GM19395 (cell line): ENCODE measurements around the gene HGF.

Experiments
- ATAC-seq: cut with Tn5 transposase; IDR thresholded peaks from one replicate; pipeline ENCODE4 v1.9.1; 2021; ENCODE audit warnings: mild to moderate bottlenecking, moderate library complexity; ENCODE audit not compliant: unreplicated experiment

The HGF gene

DNA sequence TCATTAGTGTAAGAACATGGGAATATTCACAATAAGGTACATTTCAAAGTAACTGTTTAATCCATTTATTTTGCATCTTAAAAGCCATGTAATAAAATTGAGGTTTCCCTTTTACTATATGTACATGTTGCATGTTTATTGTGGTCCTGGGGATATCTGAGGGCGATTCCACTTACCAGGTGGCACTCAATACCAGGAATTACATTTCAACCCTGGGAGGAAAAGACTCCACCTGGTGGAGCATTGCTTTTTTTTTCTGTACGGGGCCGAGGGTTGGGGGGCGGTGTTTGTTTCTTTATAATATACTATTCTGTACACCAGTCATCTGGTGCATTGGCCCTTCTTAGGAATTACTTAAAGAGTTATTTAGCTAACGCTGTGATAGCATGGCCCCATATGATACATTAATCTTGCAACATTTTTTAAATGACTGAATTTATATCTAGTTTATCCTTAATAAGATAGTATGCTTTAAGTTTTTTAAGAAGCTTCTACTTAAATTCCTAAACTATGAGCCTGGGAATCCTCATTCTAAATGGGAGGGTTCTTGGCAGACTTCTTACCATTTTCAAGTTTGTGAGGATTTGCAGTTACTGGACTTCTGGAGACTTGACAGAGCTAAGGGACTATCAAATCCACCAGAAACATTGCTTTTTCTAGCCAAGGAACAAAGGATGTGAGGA lies 7.2 kb upstream of the HGF start:
- ATAC-seq: no peak

- no peak for ATAC-seq
Measured at GRCh38 chr7:81776161-81776560, 6.3 kb upstream of the HGF start.

DNA sequence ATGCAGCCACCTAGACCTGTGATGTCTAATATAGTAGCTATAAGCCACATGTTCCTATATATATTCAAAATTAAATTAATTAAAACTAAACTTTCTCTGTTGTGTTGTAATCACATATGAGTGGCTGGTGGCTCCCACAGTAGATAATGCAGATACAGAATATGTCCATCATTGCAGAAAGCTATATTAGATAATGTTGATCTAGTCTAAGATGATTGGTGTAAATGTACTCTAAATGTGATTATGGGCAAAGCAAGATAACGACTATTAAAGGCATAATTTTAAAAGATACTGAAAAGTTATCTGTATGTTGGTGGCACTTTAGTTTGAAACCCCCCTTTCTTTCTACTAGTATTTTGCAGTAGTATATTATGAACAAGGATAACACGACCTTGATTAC lies 5.7 kb upstream of the HGF start:
- ATAC-seq: no peak

- no peak for ATAC-seq
Measured at GRCh38 chr7:81774551-81774950, 4.7 kb upstream of the HGF start.

DNA sequence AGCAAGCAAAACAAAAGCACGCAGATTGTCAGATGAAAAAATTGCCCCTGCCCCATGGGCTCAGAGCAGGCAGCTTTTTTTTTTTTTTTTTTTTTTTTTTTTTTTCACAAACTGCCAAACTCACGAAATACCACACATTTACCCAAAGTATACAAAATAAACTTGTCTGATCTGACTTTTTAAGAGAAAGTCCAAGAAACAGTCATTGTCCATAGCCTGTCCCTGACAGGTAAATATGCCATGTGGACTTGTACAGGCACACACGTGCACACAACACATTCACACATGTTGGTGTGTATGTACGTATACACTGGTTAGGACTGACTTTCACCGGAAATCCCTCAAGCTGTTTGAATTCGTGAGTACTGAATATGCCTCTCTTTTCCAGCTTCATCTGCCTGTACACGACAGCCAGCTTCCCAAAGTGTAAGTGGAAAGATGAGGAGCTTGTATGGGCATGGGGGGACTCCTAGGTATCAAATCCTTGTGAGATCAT lies 929 bp upstream of the HGF start:
- ATAC-seq: no peak

DNA sequence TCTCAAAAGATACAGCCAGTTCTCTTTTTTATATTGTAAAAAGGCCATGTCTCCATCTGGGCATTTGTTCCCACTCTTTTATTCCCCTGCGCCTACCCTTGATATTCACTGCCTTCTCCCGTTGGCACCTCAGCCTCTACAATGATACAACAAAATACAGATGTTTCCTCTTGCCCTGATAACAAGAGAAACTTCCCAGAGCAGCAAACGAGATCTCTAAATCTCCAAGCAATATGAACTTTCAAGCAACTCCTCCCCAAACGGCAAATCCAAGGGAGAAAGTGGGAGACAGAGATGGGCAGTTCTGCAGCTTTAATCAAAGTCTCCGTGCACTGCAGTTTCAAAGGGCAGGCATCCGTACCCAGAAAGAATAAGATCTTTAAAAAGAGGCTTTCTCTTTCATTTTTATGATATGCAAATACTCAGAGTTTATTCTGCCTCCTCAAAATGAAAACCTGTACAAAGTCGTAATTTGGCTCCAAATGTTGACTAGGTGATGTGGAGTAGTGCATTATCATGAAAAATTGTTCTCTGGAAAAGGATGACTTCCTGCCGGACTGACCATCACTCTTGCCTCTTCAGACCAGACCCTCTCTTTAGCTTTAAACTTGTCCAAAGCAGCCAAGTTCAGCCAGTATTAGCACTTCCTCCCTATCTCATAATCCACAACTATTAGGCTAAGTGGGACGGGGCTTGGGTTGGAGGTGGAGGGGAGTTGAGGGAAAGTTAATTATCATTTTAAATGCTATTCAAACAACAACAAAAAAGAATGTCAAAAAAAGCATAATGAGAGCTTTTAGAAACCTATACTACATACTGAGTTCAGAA lies 682 bp downstream of the HGF start:
- no peak for ATAC-seq

DNA sequence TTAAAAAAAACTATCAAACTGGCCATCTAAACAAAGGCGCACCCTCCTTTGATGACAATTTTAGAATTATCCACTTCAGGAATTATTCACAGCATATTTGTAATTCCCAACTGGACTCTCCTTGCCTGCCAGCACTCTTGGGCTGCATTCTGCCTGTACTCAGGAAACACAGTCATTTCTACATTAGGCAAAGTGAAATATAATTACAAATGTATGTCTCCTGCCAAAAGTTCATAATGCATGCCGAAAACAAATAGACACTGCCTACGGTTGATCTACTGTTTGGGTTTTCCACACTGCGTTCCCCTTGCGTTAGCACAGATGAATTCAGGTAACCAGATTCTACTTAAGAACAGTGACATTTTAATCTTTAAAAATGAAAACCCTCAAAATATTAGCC lies 1.9 kb downstream of the HGF start:
- no peak for ATAC-seq

- no peak for ATAC-seq
Measured at GRCh38 chr7:81761821-81762220, 8.0 kb downstream of the HGF start.

DNA sequence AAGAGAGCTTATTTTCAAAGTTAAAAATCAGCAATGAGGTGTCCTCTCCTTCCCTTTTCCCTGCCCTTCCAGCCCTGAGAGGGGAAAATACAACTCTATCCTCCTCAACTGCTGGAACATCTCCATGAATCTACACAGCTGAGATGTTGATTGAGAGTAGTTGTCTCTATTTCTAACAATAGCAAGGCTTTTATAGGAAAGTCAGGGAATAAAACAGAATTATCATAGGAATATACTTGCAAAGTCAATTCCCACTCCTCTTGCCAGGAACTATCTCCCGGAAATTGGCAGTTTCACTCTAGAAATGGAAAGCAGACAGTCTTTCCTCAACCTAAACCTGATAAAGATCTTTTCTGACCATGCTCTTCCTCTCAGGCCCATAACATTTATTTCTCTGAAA lies 8.8 kb downstream of the HGF start:
- no peak for ATAC-seq

DNA sequence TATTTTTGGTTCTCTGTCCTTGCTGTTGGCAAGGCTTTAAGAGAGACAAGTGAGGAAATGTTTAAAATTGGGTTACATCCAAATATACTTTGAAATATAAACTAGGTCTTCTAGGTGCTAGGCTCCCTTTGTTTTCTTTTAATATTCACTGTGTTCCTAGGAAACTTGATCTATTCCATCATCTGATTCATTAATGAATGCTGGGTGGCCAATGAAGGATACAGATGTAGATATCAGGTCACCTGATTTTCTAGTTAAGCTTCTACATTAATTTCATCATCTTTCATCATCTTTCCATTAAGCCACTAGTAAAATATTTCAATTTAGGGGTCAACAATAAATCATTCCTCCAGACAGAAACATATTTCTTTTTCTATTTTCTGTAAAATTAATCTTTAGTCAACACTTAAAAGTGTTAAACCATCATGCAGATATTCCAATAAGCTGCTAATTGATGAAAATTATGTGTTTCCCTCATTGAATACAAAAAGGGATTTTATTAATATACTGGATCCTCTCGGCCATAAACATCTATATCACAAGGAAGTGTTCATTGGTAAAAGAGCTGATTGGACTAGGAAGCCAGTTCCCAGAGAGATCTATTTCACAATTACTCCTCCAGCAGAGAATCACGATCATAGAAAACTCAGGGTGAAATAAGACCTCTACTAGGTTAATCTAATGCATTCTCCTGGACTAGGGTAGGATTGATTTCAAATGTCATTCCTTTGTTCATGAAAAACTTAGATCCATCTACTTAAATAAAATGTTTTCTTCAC lies 14.7 kb downstream of the HGF start:
- no peak for ATAC-seq

DNA sequence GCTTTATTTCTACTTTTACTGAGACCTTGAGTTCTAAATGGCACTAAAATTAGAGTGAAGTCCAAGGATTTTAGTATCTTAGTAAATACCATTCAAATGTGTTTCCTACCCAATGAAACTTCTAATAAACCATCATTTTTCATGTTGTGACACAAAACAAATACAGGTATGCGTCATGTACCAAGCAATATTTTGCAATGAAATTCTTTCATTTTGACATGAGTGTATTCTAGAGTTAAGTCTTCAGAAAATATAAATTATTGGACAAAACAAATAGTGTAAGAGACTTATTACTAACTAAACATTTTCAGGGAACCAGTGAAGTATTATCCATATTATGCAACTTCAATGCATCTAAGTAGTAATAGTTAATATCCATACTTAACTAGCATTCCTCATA lies 16.5 kb downstream of the HGF start:
- ATAC-seq: no peak

GRCh38 chr7:81752318-81752714 lies 17.5 kb downstream of the HGF start:
- ATAC-seq: no peak

DNA sequence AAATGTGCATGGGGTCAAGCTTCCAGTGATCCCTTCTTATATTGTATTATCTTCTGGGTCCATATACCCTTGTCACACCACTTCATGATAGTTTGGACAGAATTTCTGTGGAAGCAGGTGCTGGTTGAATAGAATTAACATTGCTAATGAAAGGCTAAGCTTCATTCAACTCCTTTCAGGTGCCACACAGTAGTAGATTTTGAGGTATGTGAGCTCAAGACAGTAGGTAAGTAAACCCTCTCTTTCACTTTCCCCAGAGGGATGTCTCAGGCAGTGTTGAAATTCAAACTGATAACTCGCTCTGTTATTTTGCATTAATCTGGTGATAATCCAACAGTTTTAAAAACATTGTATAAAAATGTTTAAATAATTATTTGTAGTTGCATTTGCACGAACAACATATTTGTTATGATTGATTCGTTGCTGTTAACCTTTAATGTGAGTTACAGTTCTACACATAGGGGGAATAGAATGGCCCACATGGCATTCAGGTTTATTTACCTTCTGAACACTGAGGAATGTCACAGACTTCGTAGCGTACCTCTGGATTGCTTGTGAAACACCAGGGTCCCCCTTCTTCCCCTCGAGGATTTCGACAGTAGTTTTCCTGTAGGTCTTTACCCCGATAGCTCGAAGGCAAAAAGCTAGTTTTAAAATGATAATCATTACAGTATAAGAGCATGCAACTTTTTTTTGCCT lies 18.1 kb downstream of the HGF start:
- ATAC-seq: no peak

GRCh38 chr7:81745637-81746036 lies 24.2 kb downstream of the HGF start:
- ATAC-seq: no peak

DNA sequence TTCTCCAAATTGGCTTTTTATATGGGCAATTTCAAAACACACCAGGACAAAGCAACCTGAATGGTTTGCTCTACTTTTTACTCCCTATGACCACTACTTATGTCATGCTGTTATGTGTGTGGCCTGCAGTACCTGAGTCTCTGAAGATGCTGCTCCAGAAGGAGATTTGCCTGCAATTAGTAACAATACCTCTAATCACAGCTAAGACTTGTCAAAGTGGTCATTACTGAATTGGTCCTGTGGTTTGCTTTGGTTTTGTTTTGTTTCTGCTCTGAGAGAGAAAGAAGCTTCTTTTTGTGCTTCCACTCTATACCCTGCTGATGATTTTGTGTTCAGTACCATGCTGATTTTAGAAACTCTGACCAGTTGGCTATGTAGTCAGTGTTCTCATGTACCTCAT lies 25.5 kb downstream of the HGF start:
- no peak for ATAC-seq

DNA sequence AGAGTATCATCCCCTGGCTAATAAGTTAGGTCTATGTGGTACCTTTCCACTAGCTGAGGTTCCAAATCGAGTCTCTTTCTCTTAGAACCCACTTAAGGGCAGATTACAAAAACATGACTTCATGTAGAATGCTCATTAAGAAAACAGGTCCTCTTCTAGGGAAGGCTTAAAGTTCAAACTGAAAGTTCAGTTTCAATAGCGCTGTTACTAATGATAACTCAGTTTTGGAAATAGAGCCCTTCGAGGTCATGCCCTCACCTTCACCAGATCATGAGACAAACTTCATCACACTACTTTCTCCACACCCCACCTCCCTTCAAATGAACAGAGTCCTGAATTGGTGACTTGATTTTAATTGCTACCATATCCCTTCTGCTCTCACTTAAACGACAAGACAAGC lies 26.2 kb downstream of the HGF start:
- ATAC-seq: no peak

GRCh38 chr7:81743201-81743600 lies 26.6 kb downstream of the HGF start:
- ATAC-seq: no peak

DNA sequence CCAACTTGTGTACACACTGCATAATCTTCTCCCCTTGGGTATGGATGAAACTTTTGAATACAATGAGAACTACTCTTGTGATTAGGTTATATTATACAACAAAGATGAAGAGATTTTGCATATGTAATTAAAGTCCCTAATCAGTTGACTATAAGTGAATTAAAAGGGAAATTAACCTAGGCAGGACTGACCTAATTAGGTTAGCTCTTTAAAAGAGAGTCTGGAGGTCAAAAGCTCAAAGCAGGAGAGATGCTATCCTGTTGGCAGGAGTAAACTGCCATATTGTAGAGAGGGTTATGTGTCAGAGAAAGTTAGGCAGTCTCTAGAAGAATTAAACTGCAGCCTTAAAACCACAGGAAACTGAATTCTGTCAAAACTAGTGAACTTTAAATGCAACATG lies 29.4 kb downstream of the HGF start:
- ATAC-seq: no peak

DNA sequence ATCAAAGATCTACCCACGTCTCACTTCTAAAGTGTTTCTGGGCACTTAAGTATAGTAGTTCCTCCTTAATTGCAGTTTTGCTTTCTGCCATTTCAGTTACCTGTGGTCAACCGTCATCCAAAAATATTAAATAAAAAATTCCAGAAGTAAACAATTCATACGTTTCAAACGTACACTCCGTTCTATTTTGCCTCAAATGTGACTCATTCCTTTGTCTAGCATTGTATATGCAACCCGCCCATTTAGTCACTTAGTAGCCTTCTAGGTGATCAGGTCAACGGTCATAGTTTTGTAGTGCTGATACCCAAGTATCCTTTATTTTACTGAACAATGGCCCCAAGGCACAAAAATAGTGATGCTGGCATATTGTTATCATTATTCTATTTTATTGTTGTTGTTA lies 33.8 kb downstream of the HGF start:
- ATAC-seq: no peak

DNA sequence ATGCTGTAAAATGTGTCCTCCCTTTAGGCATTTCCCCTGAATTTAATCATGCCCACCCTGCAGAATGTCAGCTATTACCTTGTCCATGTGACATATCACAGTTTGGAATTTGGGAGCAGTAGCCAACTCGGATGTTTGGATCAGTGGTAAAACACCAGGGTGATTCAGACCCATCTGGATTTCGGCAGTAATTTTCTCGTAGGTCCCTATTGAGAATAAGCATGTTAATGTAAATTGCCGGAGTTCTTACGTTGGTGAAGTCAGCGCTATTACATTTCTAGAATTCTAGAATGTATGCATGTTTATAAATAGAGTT lies 44.1 kb downstream of the HGF start:
- no peak for ATAC-seq
